Esophagus squamous epithelium (tissue), 4 donors: ENCODE results near the gene LRP10.

Experiments
- POLR2A ChIP-seq, 4 donors: fragments of 450-650 bp; IDR thresholded peaks; one replicate each; pipeline ENCODE4 v1.6.1; 2017; ENCODE audit warnings: antibody characterized with exemption in 4 of 4, mild to moderate bottlenecking in 4 of 4, moderate library complexity in 3 of 4
- TF ChIP-seq, protein P1 (sequence below), 6 experiments: fragments of 450-650 bp in 4 of 6; fragments of 200-600 bp in 2 of 6; sonication (generic) in 2 of 6; IDR thresholded peaks; one replicate each; pipeline ENCODE4 v1.5.1; 2016 to 2019; ENCODE audit warnings: antibody characterized with exemption in 6 of 6, mild to moderate bottlenecking in 4 of 6, moderate library complexity in 4 of 6

DNA sequence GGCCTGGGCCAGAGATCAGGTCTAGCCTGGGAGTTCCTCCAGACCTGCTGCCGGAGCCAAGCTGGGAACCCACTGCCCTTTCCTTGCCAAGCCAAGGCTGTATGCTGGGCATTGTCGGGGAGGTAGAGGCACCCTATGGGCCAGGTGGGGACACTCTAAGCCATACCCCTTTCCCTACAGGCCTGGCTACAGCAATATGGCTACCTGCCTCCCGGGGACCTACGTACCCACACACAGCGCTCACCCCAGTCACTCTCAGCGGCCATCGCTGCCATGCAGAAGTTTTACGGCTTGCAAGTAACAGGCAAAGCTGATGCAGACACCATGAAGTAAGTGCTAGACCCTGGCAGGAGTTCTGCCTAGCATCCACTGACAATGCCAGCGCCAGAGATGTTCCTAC lies 30.2 kb upstream of the LRP10 start:
- no peak for TF ChIP-seq POLR2A (IDR thresholded peaks at IDR 0.05)
- TF ChIP-seq, protein P1, sequence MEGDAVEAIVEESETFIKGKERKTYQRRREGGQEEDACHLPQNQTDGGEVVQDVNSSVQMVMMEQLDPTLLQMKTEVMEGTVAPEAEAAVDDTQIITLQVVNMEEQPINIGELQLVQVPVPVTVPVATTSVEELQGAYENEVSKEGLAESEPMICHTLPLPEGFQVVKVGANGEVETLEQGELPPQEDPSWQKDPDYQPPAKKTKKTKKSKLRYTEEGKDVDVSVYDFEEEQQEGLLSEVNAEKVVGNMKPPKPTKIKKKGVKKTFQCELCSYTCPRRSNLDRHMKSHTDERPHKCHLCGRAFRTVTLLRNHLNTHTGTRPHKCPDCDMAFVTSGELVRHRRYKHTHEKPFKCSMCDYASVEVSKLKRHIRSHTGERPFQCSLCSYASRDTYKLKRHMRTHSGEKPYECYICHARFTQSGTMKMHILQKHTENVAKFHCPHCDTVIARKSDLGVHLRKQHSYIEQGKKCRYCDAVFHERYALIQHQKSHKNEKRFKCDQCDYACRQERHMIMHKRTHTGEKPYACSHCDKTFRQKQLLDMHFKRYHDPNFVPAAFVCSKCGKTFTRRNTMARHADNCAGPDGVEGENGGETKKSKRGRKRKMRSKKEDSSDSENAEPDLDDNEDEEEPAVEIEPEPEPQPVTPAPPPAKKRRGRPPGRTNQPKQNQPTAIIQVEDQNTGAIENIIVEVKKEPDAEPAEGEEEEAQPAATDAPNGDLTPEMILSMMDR (IDR thresholded peaks at IDR 0.05): no peak
